ENCODE results near the gene GRIN3B.

The GRIN3B gene

DNA sequence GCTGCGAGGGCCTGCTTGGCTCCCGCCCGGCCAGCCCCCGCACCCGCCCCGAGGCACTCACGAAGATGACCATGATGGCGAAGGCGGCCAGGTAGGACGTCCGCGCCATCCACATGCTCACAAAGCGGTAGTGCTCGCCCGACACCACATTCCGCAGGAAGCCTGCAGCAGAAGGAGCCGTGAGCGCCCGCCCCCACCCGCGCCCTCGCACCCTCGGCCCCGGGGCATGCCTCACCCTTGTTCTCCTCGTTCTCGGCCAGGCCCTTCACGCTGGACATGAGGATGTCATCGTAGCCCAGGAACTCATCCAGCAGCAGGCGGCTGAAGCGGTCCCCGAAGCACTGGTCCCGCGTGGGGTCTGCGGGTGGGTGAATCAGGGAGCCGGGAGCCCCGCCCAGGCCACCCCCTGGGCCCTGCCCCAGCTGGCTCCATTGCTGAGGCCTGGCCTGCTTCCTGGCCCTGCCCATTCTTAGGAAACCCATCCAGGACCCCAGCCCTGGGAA, 11.7 kb downstream of the GRIN3B start:
- 95% methylated on average over 36 of the region's 36 CpGs for WGBS
- Histone ChIP-seq H3K9ac (ENCODE audit: low read depth, low read length) (no peak overlapping the region), H3K27ac (ENCODE audit: low read depth, low read length) (no peak overlapping the region), H3K36me3 (ENCODE audit: insufficient read depth, low read length) (peaks cover 38% of the 10 kb centered on the region), H3K9me3 (ENCODE audit: insufficient read depth, low read depth, low read length) (no peaks in the 10 kb centered on the region), H3K27me3 (ENCODE audit: insufficient read depth, low read length) (no peaks in the 10 kb centered on the region), H3K4me3 (ENCODE audit: low read length) (no peak overlapping the region), H3K4me1 (ENCODE audit: insufficient read depth, low read length) (peaks cover 12% of the 10 kb centered on the region; the same call in 1 of the 2 replicates)

DNA sequence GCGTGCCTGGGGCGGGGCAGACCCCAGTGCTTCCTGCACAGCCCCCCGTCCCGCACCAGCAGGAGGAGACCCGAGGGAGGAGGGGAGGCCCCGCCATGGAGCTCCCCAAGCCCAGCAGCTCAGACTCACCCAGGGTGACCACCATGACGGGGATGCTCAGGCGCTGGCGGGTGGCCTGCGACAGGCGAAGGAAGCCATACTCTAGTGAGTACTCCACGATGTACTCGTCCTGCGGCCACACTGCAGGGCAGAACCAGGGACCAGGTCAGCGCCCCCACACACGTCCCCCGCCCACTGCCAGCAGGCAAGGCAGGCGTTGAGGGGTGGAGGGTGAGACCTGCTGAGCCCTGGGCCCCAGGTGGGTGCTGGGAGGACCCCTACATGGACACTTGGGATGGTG, 12.1 kb downstream of the GRIN3B start:
- 94% methylated on average over 18 of the region's 18 CpGs for WGBS
- Histone ChIP-seq H3K4me1 (ENCODE audit: insufficient read depth, low read length) (peaks cover 12% of the 10 kb centered on the region; the same call in 1 of the 2 replicates), H3K4me3 (ENCODE audit: low read length) (no peak overlapping the region), H3K36me3 (ENCODE audit: insufficient read depth, low read length) (peaks cover 38% of the 10 kb centered on the region), H3K9ac (ENCODE audit: low read depth, low read length) (no peak overlapping the region), H3K27ac (ENCODE audit: low read depth, low read length) (no peak overlapping the region), H3K9me3 (ENCODE audit: insufficient read depth, low read depth, low read length) (no peaks in the 10 kb centered on the region), H3K27me3 (ENCODE audit: insufficient read depth, low read length) (no peaks in the 10 kb centered on the region)

DNA sequence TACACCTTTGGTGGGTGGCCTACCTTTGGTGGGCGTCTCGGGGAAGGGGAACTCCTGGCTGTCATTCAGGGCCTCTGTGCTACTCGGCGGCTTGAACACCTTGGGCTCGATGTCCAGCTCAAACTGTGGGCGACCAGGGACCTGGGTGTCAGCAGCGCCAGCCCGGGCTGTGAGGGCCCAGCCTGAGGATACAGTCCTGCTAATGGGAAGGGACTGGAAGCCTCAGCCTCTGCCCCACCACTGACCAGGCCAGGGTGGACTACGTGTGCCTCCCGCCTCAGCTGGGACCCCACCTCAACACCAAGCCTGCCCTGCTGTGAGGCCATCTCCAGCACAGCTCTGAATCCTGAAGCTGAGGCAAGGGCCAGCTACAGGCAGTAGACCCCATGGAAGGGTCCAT, 13.0 kb downstream of the GRIN3B start:
- 95% methylated on average over 10 of the region's 10 CpGs for WGBS
- Histone ChIP-seq H3K4me1 (ENCODE audit: insufficient read depth, low read length) (peaks cover 12% of the 10 kb centered on the region; the same call in 1 of the 2 replicates), H3K27me3 (ENCODE audit: insufficient read depth, low read length) (no peaks in the 10 kb centered on the region), H3K9me3 (ENCODE audit: insufficient read depth, low read depth, low read length) (no peaks in the 10 kb centered on the region), H3K9ac (ENCODE audit: low read depth, low read length) (no peak overlapping the region), H3K4me3 (ENCODE audit: low read length) (no peak overlapping the region), H3K36me3 (ENCODE audit: insufficient read depth, low read length) (peaks cover 38% of the 10 kb centered on the region), H3K27ac (ENCODE audit: low read depth, low read length) (no peak overlapping the region)

DNA sequence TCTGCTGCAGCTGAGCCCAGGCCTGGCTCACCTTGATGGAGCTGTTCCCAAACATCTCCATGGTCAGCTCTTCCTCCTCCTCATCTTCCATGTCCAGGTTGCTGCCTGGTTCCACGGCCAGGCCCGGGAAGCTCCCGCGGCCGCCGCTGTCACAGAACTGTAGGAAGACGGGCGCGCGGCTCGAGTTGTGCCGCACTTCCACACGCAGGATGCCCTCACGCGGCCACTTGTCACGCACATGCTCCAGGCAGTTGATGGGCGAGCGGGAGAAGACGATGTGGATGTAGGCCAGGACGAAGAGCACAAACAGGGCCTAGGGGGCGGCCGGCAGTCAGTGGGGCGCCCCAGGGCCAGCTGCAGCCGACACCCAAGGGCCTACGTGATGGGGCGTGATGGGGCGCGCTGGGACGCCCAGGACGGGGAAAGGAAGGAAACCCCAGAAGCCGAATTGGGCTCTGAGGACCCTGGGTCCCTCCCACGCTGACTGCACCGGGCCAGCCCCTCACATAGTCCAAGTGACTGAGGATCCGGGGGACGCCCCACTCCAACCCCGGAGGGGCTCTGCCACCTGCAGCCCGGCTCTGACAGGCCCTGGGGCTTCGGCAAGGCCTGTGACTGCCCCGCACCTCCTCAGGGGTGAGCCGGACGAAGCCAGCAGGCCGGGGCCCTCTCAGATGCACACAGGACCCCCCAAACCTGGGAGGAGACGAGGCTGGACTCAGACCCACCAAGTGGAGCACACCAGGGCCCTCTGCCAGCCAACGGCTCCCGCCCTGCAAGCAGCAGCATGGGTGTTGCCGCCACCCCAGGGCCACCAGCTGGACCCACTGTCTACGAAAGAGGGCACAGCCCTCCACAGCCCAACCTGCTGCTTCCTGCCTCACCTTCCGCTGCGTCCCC, 14.2 kb downstream of the GRIN3B start:
- peaks cover 14% of the 10 kb centered on the region; the same call in 1 of the 2 replicates for H3K4me1 ChIP-seq (ENCODE audit: insufficient read depth, low read length)
- no peaks in the 10 kb centered on the region for H3K9me3 ChIP-seq (ENCODE audit: insufficient read depth, low read depth, low read length)
- no peaks in the 10 kb centered on the region for H3K27me3 ChIP-seq (ENCODE audit: insufficient read depth, low read length)
- WGBS: 94% methylated on average over 49 of the region's 49 CpGs
- no peak overlapping the region for H3K4me3 ChIP-seq (ENCODE audit: low read length)
- peaks cover 43% of the 10 kb centered on the region for H3K36me3 ChIP-seq (ENCODE audit: insufficient read depth, low read length)
- no peak overlapping the region for H3K27ac ChIP-seq (ENCODE audit: low read depth, low read length)
- no peak overlapping the region for H3K9ac ChIP-seq (ENCODE audit: low read depth, low read length)

DNA sequence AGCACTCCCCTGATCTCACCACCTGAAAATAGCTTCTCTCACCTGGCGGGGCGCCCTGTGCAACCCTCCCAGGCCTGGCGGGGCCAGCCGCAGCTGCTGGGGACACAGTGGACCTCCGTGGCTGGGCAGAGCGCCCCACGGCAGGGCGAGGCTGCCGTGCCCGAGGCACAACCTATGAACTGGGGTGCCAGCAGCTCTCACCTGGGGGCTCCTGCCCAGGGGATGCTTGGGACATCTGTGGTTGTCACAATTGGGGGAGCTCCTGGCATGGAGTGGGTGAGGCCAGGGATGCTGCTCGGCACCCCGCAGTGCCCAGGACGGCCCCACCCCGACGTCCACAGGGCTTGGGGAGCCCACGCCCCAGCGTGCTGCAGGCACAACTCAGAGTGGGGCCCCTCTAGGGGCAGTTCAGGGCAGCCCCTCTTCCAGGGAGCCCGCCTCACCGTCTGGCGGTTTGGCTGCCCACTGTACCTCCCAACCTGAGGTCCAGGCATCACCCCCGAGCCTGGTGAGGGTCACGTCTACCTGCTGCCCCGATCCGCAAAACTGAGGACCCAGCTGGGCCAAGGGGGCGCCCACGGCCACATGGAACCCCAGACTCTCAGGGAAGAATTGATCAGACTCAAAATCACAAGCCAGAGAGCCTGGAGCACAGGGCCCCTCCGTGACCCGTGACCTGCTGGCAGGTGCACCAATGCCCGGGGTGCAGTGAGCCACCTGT, 15.0 kb downstream of the GRIN3B start:
- H3K9ac ChIP-seq (ENCODE audit: low read depth, low read length): peak overlapping the region; percentile 44; the same call in 1 of the 2 replicates
- no peaks in the 10 kb centered on the region for H3K27me3 ChIP-seq (ENCODE audit: insufficient read depth, low read length)
- H3K36me3 ChIP-seq (ENCODE audit: insufficient read depth, low read length): peaks cover 39% of the 10 kb centered on the region
- H3K27ac ChIP-seq (ENCODE audit: low read depth, low read length): no peak overlapping the region
- H3K4me3 ChIP-seq (ENCODE audit: low read length): no peak overlapping the region
- H3K9me3 ChIP-seq (ENCODE audit: insufficient read depth, low read depth, low read length): no peaks in the 10 kb centered on the region
- peaks cover 14% of the 10 kb centered on the region; the same call in 1 of the 2 replicates for H3K4me1 ChIP-seq (ENCODE audit: insufficient read depth, low read length)
- 94% methylated on average over 29 of the region's 29 CpGs for WGBS

DNA sequence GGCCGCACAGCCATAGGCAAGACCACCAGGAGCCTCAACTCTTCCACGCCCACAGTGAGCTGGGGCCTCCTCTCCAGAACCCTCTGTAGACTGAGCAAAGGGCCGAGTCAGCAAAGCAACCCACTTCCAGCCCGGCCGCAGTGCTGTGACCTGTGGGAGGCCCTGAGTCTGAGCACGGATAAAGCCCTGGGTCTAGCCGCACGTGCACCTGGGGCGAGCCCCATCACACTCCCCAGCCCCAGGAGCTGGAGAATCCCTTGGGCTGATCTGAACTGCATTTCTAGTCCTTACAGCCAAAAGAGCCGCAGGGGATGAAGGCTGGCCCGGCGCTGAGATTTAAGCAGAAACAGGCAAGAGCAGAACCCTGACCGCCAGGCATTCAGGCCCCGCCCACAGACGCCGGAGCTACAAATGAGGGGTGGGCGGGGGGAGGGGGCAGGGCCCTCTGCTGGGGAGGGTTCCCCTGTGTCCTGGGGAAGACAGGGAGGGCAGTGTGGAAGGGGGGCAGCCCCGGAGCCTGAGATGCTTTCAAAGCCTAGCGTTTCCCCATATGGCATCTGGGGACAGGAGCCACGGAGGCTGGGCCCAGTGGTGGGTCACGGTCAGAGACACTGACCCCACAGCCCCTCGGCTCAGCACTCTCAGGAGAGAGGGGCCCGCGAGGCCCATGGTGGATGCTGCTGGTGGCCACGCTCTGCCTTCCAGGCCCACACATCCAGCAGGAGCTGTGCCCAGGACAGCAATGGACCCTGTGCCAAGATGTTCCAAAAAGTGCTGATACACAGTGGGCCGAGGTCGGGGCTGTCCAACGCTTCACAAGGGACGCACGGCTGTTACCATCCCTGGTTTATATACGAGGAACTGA, 15.8 kb downstream of the GRIN3B start:
- Histone ChIP-seq H3K4me1 (ENCODE audit: insufficient read depth, low read length) (peaks cover 14% of the 10 kb centered on the region; the same call in 1 of the 2 replicates), H3K9me3 (ENCODE audit: insufficient read depth, low read depth, low read length) (no peaks in the 10 kb centered on the region), H3K36me3 (ENCODE audit: insufficient read depth, low read length) (peaks cover 33% of the 10 kb centered on the region), H3K27ac (ENCODE audit: low read depth, low read length) (peak overlapping the region; percentile 68), H3K4me3 (ENCODE audit: low read length) (no peak overlapping the region), H3K9ac (ENCODE audit: low read depth, low read length) (peak overlapping the region; percentile 44; the same call in 1 of the 2 replicates), H3K27me3 (ENCODE audit: insufficient read depth, low read length) (no peaks in the 10 kb centered on the region)
- WGBS: 55% methylated on average over 31 of the region's 31 CpGs

DNA sequence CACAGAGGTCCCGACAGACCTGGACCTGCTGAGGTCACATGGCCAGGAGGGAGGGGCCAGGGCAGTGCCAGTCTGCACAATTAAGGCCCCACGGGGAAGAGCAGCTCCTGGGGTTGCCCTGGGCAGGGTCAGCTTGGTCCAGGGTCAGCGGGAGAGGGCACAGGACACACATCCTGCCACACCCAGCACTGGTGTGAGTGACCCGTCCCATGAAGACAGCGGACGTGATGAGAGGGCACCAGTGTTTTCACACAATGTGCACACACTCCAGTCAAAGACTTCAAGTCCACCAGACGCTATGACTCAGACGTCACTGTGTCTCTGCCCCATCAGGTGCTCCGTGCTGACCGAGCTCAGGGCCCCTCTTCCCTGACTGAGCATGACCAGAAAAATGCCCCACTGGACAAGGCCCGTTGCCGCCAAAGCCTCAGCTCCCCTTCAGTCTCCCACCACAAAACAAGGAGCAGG, 16.5 kb downstream of the GRIN3B start:
- Histone ChIP-seq H3K4me1 (ENCODE audit: insufficient read depth, low read length) (peaks cover 14% of the 10 kb centered on the region; the same call in 1 of the 2 replicates), H3K4me3 (ENCODE audit: low read length) (no peak overlapping the region), H3K9ac (ENCODE audit: low read depth, low read length) (no peak overlapping the region), H3K27me3 (ENCODE audit: insufficient read depth, low read length) (no peaks in the 10 kb centered on the region), H3K36me3 (ENCODE audit: insufficient read depth, low read length) (peaks cover 31% of the 10 kb centered on the region), H3K27ac (ENCODE audit: low read depth, low read length) (peak overlapping the region; percentile 64; the same call in 1 of the 2 replicates), H3K9me3 (ENCODE audit: insufficient read depth, low read depth, low read length) (no peaks in the 10 kb centered on the region)
- WGBS: 74% methylated on average over 12 of the region's 12 CpGs

DNA sequence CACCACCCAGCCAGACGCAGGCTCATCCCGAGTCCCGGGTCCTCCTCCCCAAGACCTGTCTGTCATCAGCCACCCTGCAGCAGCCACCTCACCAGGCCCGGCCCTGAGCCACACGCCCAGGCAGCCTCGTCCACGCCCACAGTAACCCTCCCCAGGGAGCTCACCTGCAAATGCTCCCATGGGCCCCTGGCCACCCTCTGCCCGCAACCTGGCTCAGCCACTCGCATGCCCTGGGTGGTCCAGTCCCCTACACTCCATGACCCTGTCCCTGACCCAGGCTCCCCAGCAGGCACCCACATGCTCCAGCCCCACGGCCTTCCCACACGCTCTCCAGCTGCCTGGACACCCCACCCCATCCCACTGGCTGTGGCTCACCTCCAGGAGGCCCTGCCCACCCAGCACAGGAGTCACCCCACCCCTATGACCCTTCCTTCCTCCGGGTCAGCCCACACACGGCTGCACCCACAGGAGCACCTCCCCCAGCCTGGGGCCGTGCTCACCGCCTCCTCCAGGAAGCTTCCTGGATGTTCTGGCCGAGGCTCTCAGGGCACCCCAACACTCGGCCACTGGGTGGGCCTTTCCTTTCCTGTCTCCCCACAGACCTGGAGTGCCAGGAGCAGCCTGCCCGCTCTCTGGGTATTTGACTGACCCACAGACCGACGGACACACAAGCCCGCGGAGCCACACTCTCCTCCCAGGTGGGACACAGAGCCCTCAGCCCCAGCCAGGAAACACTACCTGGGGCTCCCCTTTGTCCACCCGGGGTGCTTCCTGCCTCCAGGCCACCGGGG, 17.1 kb downstream of the GRIN3B start:
- H3K4me3 ChIP-seq (ENCODE audit: low read length): no peak overlapping the region

DNA sequence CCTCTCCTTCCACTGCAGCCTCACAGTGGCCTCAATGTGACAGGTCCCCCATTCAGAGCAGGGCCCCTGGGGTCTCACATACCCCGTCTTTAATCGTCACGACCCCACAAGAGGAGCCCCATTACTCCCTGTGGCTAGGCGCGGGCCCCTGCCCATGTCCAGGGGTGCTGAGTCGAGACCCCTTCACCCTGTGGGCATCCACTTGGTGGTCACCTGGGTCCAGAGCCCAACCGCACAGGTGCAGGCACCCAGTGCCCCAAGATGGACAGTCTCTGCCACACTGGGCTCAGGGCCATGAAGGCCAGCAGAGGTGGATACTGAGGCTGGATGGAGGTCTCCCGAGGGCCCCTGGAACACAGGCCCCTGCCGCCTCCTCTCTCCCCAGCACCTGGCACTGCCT, 17.7 kb downstream of the GRIN3B start:
- Histone ChIP-seq H3K9me3 (ENCODE audit: insufficient read depth, low read depth, low read length) (no peaks in the 10 kb centered on the region), H3K9ac (ENCODE audit: low read depth, low read length) (no peak overlapping the region; the same call in 1 of the 2 replicates), H3K27me3 (ENCODE audit: insufficient read depth, low read length) (no peaks in the 10 kb centered on the region), H3K4me3 (ENCODE audit: low read length) (no peak overlapping the region), H3K36me3 (ENCODE audit: insufficient read depth, low read length) (peaks cover 23% of the 10 kb centered on the region), H3K4me1 (ENCODE audit: insufficient read depth, low read length) (peaks cover 14% of the 10 kb centered on the region; the same call in 1 of the 2 replicates), H3K27ac (ENCODE audit: low read depth, low read length) (no peak overlapping the region)
- WGBS: 95% methylated on average over 9 of the region's 9 CpGs

More for the DNA sequence above, 17.1 kb downstream of the GRIN3B start:
- H3K27me3 ChIP-seq (ENCODE audit: insufficient read depth, low read length): no peaks in the 10 kb centered on the region
- H3K9me3 ChIP-seq (ENCODE audit: insufficient read depth, low read depth, low read length): no peaks in the 10 kb centered on the region
- no peak overlapping the region; the same call in 1 of the 2 replicates for H3K9ac ChIP-seq (ENCODE audit: low read depth, low read length)
- H3K27ac ChIP-seq (ENCODE audit: low read depth, low read length): 0 out of 2 replicates have a peak overlapping the region, but pooled peaks have one; percentile 64
- H3K4me1 ChIP-seq (ENCODE audit: insufficient read depth, low read length): peaks cover 14% of the 10 kb centered on the region; the same call in 1 of the 2 replicates
- 85% methylated on average over 24 of the region's 24 CpGs for WGBS
- H3K36me3 ChIP-seq (ENCODE audit: insufficient read depth, low read length): peaks cover 26% of the 10 kb centered on the region

Measured in HUES64 (cell line).